Muscle of arm (tissue), 12 donors: ENCODE measurements around the gene USP38. TPM values are rescaled to one million over a fixed set of nuclear protein-coding genes. Genes with fewer than 3 reads are reported as not detected.
"Not testable (repeated sequence)": the region's sequence is repeated elsewhere in the genome, so short reads cannot be mapped to it uniquely, and the experiment has no call there.

Source experiments
- DNase-seq: peaks from one replicate; pipeline ENCODE4 v3.0.0-alpha.2; 2013
- polyA plus RNA-seq, 12 donors: library from polyadenylated mRNA; unstranded; fragments of 120-200 nt; gene quantifications; one replicate each; pipeline ENCODE4 v1.2.1, GENCODE V29; 2013; ENCODE audit not compliant: insufficient read length in 12 of 12

The USP38 gene
- polyA plus RNA-seq, 12 donors: 14.3 to 23.4 (median 19.6) TPM; not detected in 1

GRCh38 chr4:143254491-143255226 is 69.9 kb downstream of the USP38 start:
- DNase-seq: no peak

GRCh38 chr4:143256456-143256855 is 71.7 kb downstream of the USP38 start:
- no peak for DNase-seq

GRCh38 chr4:143257356-143257755 is 72.6 kb downstream of the USP38 start:
- no peak for DNase-seq

GRCh38 chr4:143260750-143261149 is 76.0 kb downstream of the USP38 start:
- no peak for DNase-seq

- no peak for DNase-seq
These were observed 78.1 kb downstream of the USP38 start for GRCh38 chr4:143262838-143263237.

- not testable (repeated sequence) for DNase-seq
These were observed 83.0 kb downstream of the USP38 start for GRCh38 chr4:143267690-143268089.

- DNase-seq: no peak
These were observed 85.6 kb downstream of the USP38 start for GRCh38 chr4:143270256-143270838.

Other genes with a start within 250 kb of the USP38 start
- 10 to 100 TPM in 11 of 12 donors, not detected in 1; 27.0 to 65.0 (median 38.5) TPM for gene GAB1, start 152.0 kb downstream of the USP38 start, polyA plus RNA-seq